Activated CD4-positive, alpha-beta T cell treated with anti-CD3 and anti-CD28 coated beads, Interleukin-2, amount 50 U/mL, for 24 hours (primary cell): Measurements from ENCODE around the gene UCP1.
A peak's percentile ranks its signal among the peaks of the same experiment; 100 is the strongest.
"Not testable (repeated sequence)": the region's sequence is repeated elsewhere in the genome, so short reads cannot be mapped to it uniquely, and the experiment has no call there.

Source experiments
- DNase-seq, 2 donors: peaks; one replicate each; pipeline ENCODE4 v3.0.0-alpha.2; 2020; ENCODE audit warnings: low read depth in 1 of 2, low spot score in 1 of 2

The UCP1 gene

GRCh38 chr4:140556372-140557085, 12.2 kb downstream of the UCP1 start:
- DNase-seq, result peak in 1 of 2 donors; percentile 37

- no peak for DNase-seq
Observed at GRCh38 chr4:140533951-140534480, 34.7 kb downstream of the UCP1 start.

- DNase-seq, result no peak
Observed at GRCh38 chr4:140529434-140529833, 39.3 kb downstream of the UCP1 start.

GRCh38 chr4:140523857-140524742, 44.7 kb downstream of the UCP1 start, which contains the start of gene ELMOD2:
ELMOD2 (plus strand) TSS chr4:140524168; CDS start chr4:140525429, 1,261 bp downstream.
- peak; percentile 94 to 97 for DNase-seq

GRCh38 chr4:140523370-140523856, 45.3 kb downstream of the UCP1 start:
- DNase-seq, result no peak

- no peak for DNase-seq
Observed at GRCh38 chr4:140515423-140515822, 53.3 kb downstream of the UCP1 start.

- not testable (repeated sequence) for DNase-seq
Observed at GRCh38 chr4:140513765-140514164, 55.0 kb downstream of the UCP1 start.
